Left ventricle myocardium inferior (tissue), 1 donor: ENCODE measurements around the gene CDCP2. TPM values are rescaled to one million over a fixed set of nuclear protein-coding genes. Genes with fewer than 3 reads are reported as not detected.
A peak's percentile ranks its signal among the peaks of the same experiment; 100 is the strongest.

Experiments used
- DNase-seq: peaks from one replicate; pipeline ENCODE4 v3.0.0-alpha.2; 2020
- H3K27ac ChIP-seq: fragments of 200-600 bp; replicated peaks from 2 replicates; pipeline ENCODE4 v1.8.0; 2021
- H3K27me3 ChIP-seq: fragments of 200-600 bp; 2 replicates; pipeline ENCODE4 v1.8.0; 2021; ENCODE audit warnings: low read depth
- H3K36me3 ChIP-seq: fragments of 200-600 bp; 2 replicates; pipeline ENCODE4 v1.8.0; 2021
- H3K4me1 ChIP-seq: fragments of 200-600 bp; 2 replicates; pipeline ENCODE4 v1.8.0; 2021
- H3K4me3 ChIP-seq: fragments of 200-600 bp; 2 replicates; pipeline ENCODE4 v1.8.0; 2021; ENCODE audit warnings: mild to moderate bottlenecking, moderate library complexity
- H3K9me3 ChIP-seq: fragments of 200-600 bp; replicated peaks from 2 replicates; pipeline ENCODE4 v1.8.0; 2021
- CTCF ChIP-seq: fragments of 200-600 bp; IDR thresholded peaks from 2 replicates; pipeline ENCODE4 v1.8.0; 2021; ENCODE audit warnings: antibody characterized with exemption, mild to moderate bottlenecking, borderline replicate concordance
- intact Hi-C: fragments of 100-400 bp; cut with micrococcal nuclease; formaldehyde crosslinking; loops from one replicate; pipeline ENCODE4 v1.11.0; 2022
- total RNA-seq: library from RNA; stranded (reverse); fragmentation: NEBNext Ultra II Directional; extraction: Animal tissue kit (Norgen Biotek cat#: 25700); gene quantifications from one replicate; pipeline ENCODE4 v1.2.1, GENCODE V29; 2021
- donor health status: DM: no; HTN: yes; CAD: no; lungs with severe emphysema.

CDCP2 gene
- total RNA-seq, 1 donor from 2014 or later, result not detected

GRCh38 chr1:54124472-54124871, 28.3 kb downstream of the CDCP2 start:
- no peak overlapping the region for H3K27ac ChIP-seq
- DNase-seq, result no peak

GRCh38 chr1:54122992-54123391, 29.8 kb downstream of the CDCP2 start:
- Histone ChIP-seq H3K27ac (no peak overlapping the region), H3K36me3 (no peaks in the 10 kb centered on the region), H3K27me3 (peaks cover 4% of the 10 kb centered on the region), H3K9me3 (no peaks in the 10 kb centered on the region), H3K4me3 (no peak overlapping the region), H3K4me1 (peaks cover 11% of the 10 kb centered on the region)
- no peak for DNase-seq
- intact Hi-C loops, result no loop called here
- TF ChIP-seq CTCF, result no peak

More at GRCh38 chr1:54124472-54124871, 28.3 kb downstream of the CDCP2 start:
- H3K36me3 ChIP-seq, result no peaks in the 10 kb centered on the region
- intact Hi-C loops, result no loop called here
- H3K27me3 ChIP-seq, result peaks cover 4% of the 10 kb centered on the region
- H3K9me3 ChIP-seq, result no peaks in the 10 kb centered on the region
- no peak for TF ChIP-seq CTCF
- H3K4me1 ChIP-seq, result peaks cover 11% of the 10 kb centered on the region
- H3K4me3 ChIP-seq, result no peak overlapping the region

GRCh38 chr1:54122135-54122751, 30.6 kb downstream of the CDCP2 start:
- peak overlapping the region; percentile 52 for H3K4me3 ChIP-seq
- intact Hi-C loops, result no loop called here
- H3K4me1 ChIP-seq, result peaks cover 11% of the 10 kb centered on the region

GRCh38 chr1:54121482-54122134, 31.2 kb downstream of the CDCP2 start:
- no peaks in the 10 kb centered on the region for H3K9me3 ChIP-seq
- H3K4me1 ChIP-seq, result peaks cover 11% of the 10 kb centered on the region
- peak overlapping the region; percentile 52 for H3K4me3 ChIP-seq
- peaks cover 4% of the 10 kb centered on the region for H3K27me3 ChIP-seq
- DNase-seq, result peak; percentile 72
- H3K27ac ChIP-seq, result no peak overlapping the region
- intact Hi-C loops, result no loop called here
- peak; percentile 90 for TF ChIP-seq CTCF
- no peaks in the 10 kb centered on the region for H3K36me3 ChIP-seq

More at GRCh38 chr1:54122135-54122751, 30.6 kb downstream of the CDCP2 start:
- no peak for DNase-seq
- Histone ChIP-seq H3K27ac (no peak overlapping the region), H3K36me3 (no peaks in the 10 kb centered on the region), H3K9me3 (no peaks in the 10 kb centered on the region), H3K27me3 (peaks cover 4% of the 10 kb centered on the region)
- no peak for TF ChIP-seq CTCF

- Histone ChIP-seq H3K27ac (no peak overlapping the region), H3K4me1 (peaks cover 11% of the 10 kb centered on the region), H3K27me3 (peaks cover 4% of the 10 kb centered on the region), H3K36me3 (no peaks in the 10 kb centered on the region), H3K9me3 (no peaks in the 10 kb centered on the region), H3K4me3 (peak overlapping the region; percentile 52)
- intact Hi-C loops, result no loop called here
- DNase-seq, result no peak
- no peak for TF ChIP-seq CTCF
Observed at GRCh38 chr1:54120698-54121481, 31.9 kb downstream of the CDCP2 start.
